Gastrocnemius medialis (tissue), 4 donors: ENCODE measurements around the gene MYO16. TPM values are rescaled to one million over a fixed set of nuclear protein-coding genes. Genes with fewer than 3 reads are reported as not detected.

Source experiments
- ATAC-seq, 2 donors: fragments of 150-250 bp; one replicate each; pipeline ENCODE4 v1.9.1; 2016
- DNase-seq, 2 donors: peaks; one replicate each; pipeline ENCODE4 v3.0.0-alpha.2; 2019
- H3K27ac ChIP-seq, 4 donors: fragments of 200-600 bp; sonication (generic); 1 replicate in 1 of 4; 2 replicates in 3 of 4; pipeline ENCODE4 v1.5.1; 2016 to 2018; ENCODE audit warnings: mild to moderate bottlenecking in 2 of 4, moderate library complexity in 1 of 4
- H3K27me3 ChIP-seq, 3 donors: fragments of 200-600 bp; sonication (generic) in 2 of 3; 1 replicate in 1 of 3; 2 replicates in 2 of 3; pipeline versions ENCODE4 v1.5.1 to v1.6.0; 2016 to 2019; ENCODE audit warnings: mild to moderate bottlenecking in 1 of 3, moderate library complexity in 1 of 3
- H3K36me3 ChIP-seq, 2 donors: fragments of 200-600 bp; sonication (generic) in 1 of 2; one replicate each; pipeline ENCODE4 v1.5.1; 2017 to 2018
- H3K4me1 ChIP-seq, 2 donors: fragments of 200-600 bp; sonication (generic) in 1 of 2; one replicate each; pipeline ENCODE4 v1.5.1; 2016 to 2017; ENCODE audit warnings: mild to moderate bottlenecking in 2 of 2
- H3K4me3 ChIP-seq, 4 donors: fragments of 200-600 bp; sonication (generic) in 3 of 4; 1 replicate in 1 of 4; 2 replicates in 3 of 4; pipeline ENCODE4 v1.5.1; 2016 to 2019; ENCODE audit warnings: mild to moderate bottlenecking in 2 of 4
- H3K9me3 ChIP-seq, 3 donors: fragments of 200-600 bp; sonication (generic) in 2 of 3; 1 replicate in 1 of 3; 2 replicates in 2 of 3; pipeline ENCODE4 v1.5.1; 2016 to 2019
- CTCF ChIP-seq, 5 experiments: fragments of 450-650 bp in 3 of 5; fragments of 200-600 bp in 2 of 5; sonication (generic) in 2 of 5; IDR thresholded peaks in 4 of 5; conservative IDR thresholded peaks in 1 of 5; 1 replicate in 4 of 5; 2 replicates in 1 of 5; pipeline ENCODE4 v1.5.1; 2016 to 2019; ENCODE audit warnings: antibody characterized with exemption in 5 of 5, mild to moderate bottlenecking in 3 of 5, moderate library complexity in 3 of 5
- POLR2A ChIP-seq, 2 donors: fragments of 450-650 bp; IDR thresholded peaks; one replicate each; pipeline ENCODE4 v1.6.1; 2017; ENCODE audit warnings: antibody characterized with exemption in 2 of 2, mild to moderate bottlenecking in 2 of 2, moderate library complexity in 2 of 2
- in situ Hi-C, 4 donors: fragments of 200-750 bp; cut with MboI; loops; one replicate each; pipeline versions ENCODE4 v1.15.0 to v1.8.0; 2017; ENCODE audit warnings: low sequenced_read_pairs in 4 of 4
- intact Hi-C: fragments of 100-400 bp; cut with DNase I; formaldehyde crosslinking; loops from one replicate; pipeline ENCODE4 v1.15.1; 2023; ENCODE audit warnings: low total_unique reads
- total RNA-seq, 4 donors: library from RNA; depleted of rRNA; stranded (reverse); fragments of >200 nt; gene quantifications; one replicate each; pipeline versions ENCODE4 v1.1.0 to v1.2.3, GENCODE V29; 2016

The MYO16 gene
- total RNA-seq, 4 donors from 2014 or later, result 0.02 TPM; not detected in 3

DNA sequence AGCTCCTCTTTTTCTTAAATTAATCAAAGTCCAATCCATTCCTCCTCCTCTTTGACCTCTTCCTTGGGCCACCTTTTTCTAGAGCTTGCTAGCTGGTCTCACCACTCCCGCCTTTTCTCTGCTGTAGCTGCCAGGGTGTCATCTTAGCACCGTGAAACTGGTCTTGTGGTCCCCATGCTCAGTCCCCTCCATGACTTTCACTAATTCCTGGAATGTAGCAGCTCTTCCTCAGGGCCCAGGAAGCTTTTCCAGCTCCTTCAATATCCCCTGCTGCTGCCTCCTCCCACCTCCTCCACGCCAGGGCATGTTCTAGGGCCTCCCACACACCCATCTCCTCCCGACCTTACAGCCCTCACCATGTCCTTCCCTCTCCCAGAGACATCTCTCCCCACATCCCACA lies 222.2 kb downstream of the MYO16 start:
- DNase-seq (no peak), ATAC-seq (no peak)
- in situ Hi-C loops, result no loop called here
- H3K27ac ChIP-seq, result no peak overlapping the region
- no peaks in the 10 kb centered on the region for H3K4me1 ChIP-seq
- H3K9me3 ChIP-seq, result no peaks in the 10 kb centered on the region
- H3K36me3 ChIP-seq, result no peaks in the 10 kb centered on the region
- no peak for TF ChIP-seq CTCF (IDR thresholded peaks at IDR 0.05 in 4 of 5, conservative IDR thresholded peaks at IDR 0.05 in 1 of 5)
- TF ChIP-seq POLR2A (IDR thresholded peaks at IDR 0.05), result no peak
- H3K27me3 ChIP-seq, result no peaks in the 10 kb centered on the region
- intact Hi-C loops, result no loop called here
- no peak overlapping the region for H3K4me3 ChIP-seq

DNA sequence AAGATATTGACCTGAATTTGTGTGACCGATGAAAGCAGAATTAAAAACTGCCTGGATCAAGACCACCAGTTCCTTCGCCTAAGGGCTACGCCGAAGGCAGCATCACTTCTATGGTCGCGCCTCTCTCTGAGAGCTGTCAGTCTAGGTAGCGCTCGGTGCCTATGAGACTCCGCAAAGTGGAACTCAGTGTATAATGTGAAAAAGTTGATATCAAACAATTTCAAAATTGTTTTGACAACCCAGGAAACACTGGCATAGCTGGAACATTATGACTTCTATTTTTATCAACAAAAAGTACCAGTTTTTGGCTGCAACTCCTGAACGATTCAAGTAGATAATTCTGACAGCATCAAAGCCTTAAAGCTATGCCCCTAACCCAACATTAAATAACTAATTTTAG lies 223.6 kb downstream of the MYO16 start:
- DNase-seq (no peak), ATAC-seq (no peak)
- no peaks in the 10 kb centered on the region for H3K27me3 ChIP-seq
- H3K27ac ChIP-seq, result no peak overlapping the region
- H3K9me3 ChIP-seq, result no peaks in the 10 kb centered on the region
- intact Hi-C loops (no loop called here), in situ Hi-C loops (no loop called here)
- H3K4me1 ChIP-seq, result no peaks in the 10 kb centered on the region
- H3K36me3 ChIP-seq, result no peaks in the 10 kb centered on the region
- TF ChIP-seq POLR2A (IDR thresholded peaks at IDR 0.05) (no peak), CTCF (IDR thresholded peaks at IDR 0.05 in 4 of 5, conservative IDR thresholded peaks at IDR 0.05 in 1 of 5) (no peak)
- H3K4me3 ChIP-seq, result no peak overlapping the region

DNA sequence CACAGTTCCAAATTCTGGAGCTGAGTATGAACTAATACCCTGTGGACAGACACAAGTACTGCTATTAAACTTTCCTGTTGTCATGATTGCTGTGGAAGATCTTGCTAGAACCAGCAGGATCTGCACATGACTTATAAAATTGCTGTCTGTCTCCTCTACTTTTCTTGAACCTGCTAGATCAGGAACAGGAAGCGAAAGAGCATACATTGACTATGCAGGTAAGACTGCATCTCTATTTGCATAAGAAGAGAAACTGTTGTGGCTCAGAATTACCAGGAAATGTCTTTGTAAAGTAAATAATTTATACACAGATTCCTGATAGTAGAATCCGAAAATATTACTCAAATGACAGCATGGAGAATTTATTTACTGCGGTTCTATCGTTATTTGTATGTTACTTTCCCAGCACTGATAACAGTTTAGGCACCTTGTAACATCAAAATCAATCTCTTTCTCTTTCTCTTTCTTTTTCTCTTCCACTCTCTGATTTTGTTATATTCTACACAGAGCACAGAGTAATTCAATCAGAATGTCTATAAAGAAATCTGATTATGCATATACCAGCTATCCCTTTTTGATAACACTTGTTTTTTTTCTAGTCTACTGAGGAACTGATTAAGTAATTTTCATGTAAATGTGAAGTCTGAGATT lies 226.5 kb downstream of the MYO16 start:
- H3K4me3 ChIP-seq, result no peak overlapping the region

GRCh38 chr13:108858676-108859075 lies 229.3 kb downstream of the MYO16 start:
- Histone ChIP-seq H3K4me1 (no peaks in the 10 kb centered on the region), H3K4me3 (no peak overlapping the region)
- no peak for DNase-seq

More for the DNA sequence above, 226.5 kb downstream of the MYO16 start:
- H3K36me3 ChIP-seq, result no peaks in the 10 kb centered on the region
- intact Hi-C loops, result no loop called here
- H3K9me3 ChIP-seq, result no peaks in the 10 kb centered on the region
- no peak for DNase-seq
- TF ChIP-seq CTCF (IDR thresholded peaks at IDR 0.05 in 4 of 5, conservative IDR thresholded peaks at IDR 0.05 in 1 of 5) (no peak), POLR2A (IDR thresholded peaks at IDR 0.05) (no peak)
- H3K27ac ChIP-seq, result no peak overlapping the region
- ATAC-seq, result no peak
- no peaks in the 10 kb centered on the region for H3K4me1 ChIP-seq
- no peaks in the 10 kb centered on the region for H3K27me3 ChIP-seq
- in situ Hi-C loops, result no loop called here

More at GRCh38 chr13:108858676-108859075, 229.3 kb downstream of the MYO16 start:
- no peaks in the 10 kb centered on the region for H3K27me3 ChIP-seq
- intact Hi-C loops (no loop called here), in situ Hi-C loops (no loop called here)
- H3K9me3 ChIP-seq, result no peaks in the 10 kb centered on the region
- TF ChIP-seq POLR2A (IDR thresholded peaks at IDR 0.05) (no peak), CTCF (IDR thresholded peaks at IDR 0.05 in 4 of 5, conservative IDR thresholded peaks at IDR 0.05 in 1 of 5) (no peak)
- H3K27ac ChIP-seq, result no peak overlapping the region
- ATAC-seq, result no peak
- no peaks in the 10 kb centered on the region for H3K36me3 ChIP-seq
